ENCODE measurements around the gene RTN1. TPM values are rescaled to one million over a fixed set of nuclear protein-coding genes. Genes with fewer than 3 reads are reported as not detected.

RTN1 gene
- total and polyA plus RNA-seq, 2 experiments from 2014 or later: 4.2 to 4.3 TPM

- H4K20me1 ChIP-seq (replicated peaks; ENCODE audit: insufficient read depth): no peaks in the 10 kb centered on the region
Observed at GRCh38 chr14:59627011-59627520, 243.5 kb downstream of the RTN1 start.

GRCh38 chr14:59622631-59623030 is 247.9 kb downstream of the RTN1 start:
- DNase-seq (ENCODE audit: low spot score): no peak
- Histone ChIP-seq H3K4me2 (no peak overlapping the region), H3F3A (replicated peaks; ENCODE audit: low read depth) (no peaks in the 10 kb centered on the region), H4K20me1 (replicated peaks; ENCODE audit: insufficient read depth) (no peaks in the 10 kb centered on the region), H3K36me3 (ENCODE audit: insufficient read depth) (no peaks in the 10 kb centered on the region), H3K27me3 (ENCODE audit: insufficient read depth) (no peaks in the 10 kb centered on the region), H3K4me3 (no peak overlapping the region), H2AFZ (no peak overlapping the region), H3K79me2 (replicated peaks; ENCODE audit: insufficient read depth) (no peaks in the 10 kb centered on the region), H3K4me1 (ENCODE audit: insufficient read depth) (no peaks in the 10 kb centered on the region), H3K9me2 (ENCODE audit: insufficient read depth) (no peaks in the 10 kb centered on the region), H3K27ac (ENCODE audit: low read depth) (no peak overlapping the region)
- no peaks in the 10 kb centered on the region for H3K36me3 Mint-ChIP-seq (ENCODE audit: low read depth)
- H3K27me3 Mint-ChIP-seq (ENCODE audit: insufficient read depth, low read depth, poor library complexity): peaks cover 4% of the 10 kb centered on the region
- H3K4me3 Mint-ChIP-seq: no peak overlapping the region
- no peaks in the 10 kb centered on the region for H3K4me1 Mint-ChIP-seq
- H3K27ac Mint-ChIP-seq: no peak overlapping the region
- peaks cover 5% of the 10 kb centered on the region; the same call in 2 of the 3 replicates for H3K9me3 Mint-ChIP-seq
- no peak for ATAC-seq
- no peak for TF ChIP-seq ZNF462 (CRISPR knock-in tag; IDR thresholded peaks at IDR 0.05)
- TF ChIP-seq CREB1 (CRISPR knock-in tag; IDR thresholded peaks at IDR 0.05; ENCODE audit: low read depth): no peak
- TF ChIP-seq CTCF (conservative IDR thresholded peaks at IDR 0.05; ENCODE audit: low read depth in 2 of 2): no peak
- no peak for TF ChIP-seq NANOG (IDR thresholded peaks at IDR 0.05; ENCODE audit: borderline replicate concordance)
- no peak for TF ChIP-seq POLR2AphosphoS5 (IDR thresholded peaks at IDR 0.05; ENCODE audit: low read depth)

More at GRCh38 chr14:59627011-59627520, 243.5 kb downstream of the RTN1 start:
- no peaks in the 10 kb centered on the region for H3K9me2 ChIP-seq (ENCODE audit: insufficient read depth)
- no peak for ATAC-seq
- no peaks in the 10 kb centered on the region for H3K79me2 ChIP-seq (replicated peaks; ENCODE audit: insufficient read depth)
- peaks cover 12% of the 10 kb centered on the region; the same call in 2 of the 3 replicates for H3K4me1 Mint-ChIP-seq
- peaks cover 9% of the 10 kb centered on the region for H3K27me3 Mint-ChIP-seq (ENCODE audit: insufficient read depth, low read depth, poor library complexity)
- H3K36me3 ChIP-seq (ENCODE audit: insufficient read depth): no peaks in the 10 kb centered on the region
- H3K27ac ChIP-seq (ENCODE audit: low read depth): no peak overlapping the region
- H3K4me3 Mint-ChIP-seq: no peak overlapping the region
- H2AFZ ChIP-seq: no peak overlapping the region
- TF ChIP-seq REST (IDR thresholded peaks at IDR 0.05; ENCODE audit: unreplicated experiment): no peak
- no peaks in the 10 kb centered on the region for H3K36me3 Mint-ChIP-seq (ENCODE audit: low read depth)
- peaks cover 9% of the 10 kb centered on the region; the same call in 1 of the 2 replicates for H3K4me1 ChIP-seq (ENCODE audit: insufficient read depth)
- no peak overlapping the region for H3K4me2 ChIP-seq
- H3K27me3 ChIP-seq (ENCODE audit: insufficient read depth): peaks cover 11% of the 10 kb centered on the region
- DNase-seq (ENCODE audit: low spot score): no peak
- no peak overlapping the region for H3K27ac Mint-ChIP-seq
- no peak overlapping the region for H3K4me3 ChIP-seq
- H3F3A ChIP-seq (replicated peaks; ENCODE audit: low read depth): no peaks in the 10 kb centered on the region
- no peaks in the 10 kb centered on the region for H3K9me3 Mint-ChIP-seq
